Endothelial cell of umbilical vein (primary cell): ENCODE results near the gene KATNB1. TPM values are rescaled to one million over a fixed set of nuclear protein-coding genes. Genes with fewer than 3 reads are reported as not detected.

Experiments
- BruUV-seq: library from RNA; stranded (reverse); fragments of 400-500 nt; replicated peaks from 2 replicates; lab custom pipeline; 2021; lab: Mats Ljungman, UMichigan
- CTCF ChIA-PET: fragments of 300-600, 350-600 bp; sonication (Branson Sonifier 250); formaldehyde crosslinking; loops from one replicate; lab custom pipeline; 2021; ENCODE audit warnings: antibody characterized with exemption, inconsistent platforms; lab: Charles Lee
- POLR2A ChIA-PET: fragments of 300-600, 350-600 bp; sonication (Branson Sonifier 250); formaldehyde crosslinking; loops from one replicate; lab custom pipeline; 2021; ENCODE audit warnings: antibody characterized with exemption, inconsistent platforms; lab: Charles Lee
- DNase-seq: peaks from one replicate; pipeline ENCODE4 v3.0.0-alpha.2; 2011; ENCODE audit warnings: low read depth, low spot score
- FAIRE-seq: peaks from 2 replicates; lab custom pipeline; 2011; peaks lifted over from hg19 to GRCh38; lab: Jason Lieb, UNC
- H2AFZ ChIP-seq: 2 replicates; pipeline ENCODE4 v1.6.0; 2012; ENCODE audit warnings: low read depth, low read length, control low read depth, inconsistent platforms
- H3K27ac ChIP-seq: 2 replicates; pipeline ENCODE4 v1.5.1; 2011; ENCODE audit warnings: low read depth, mild to moderate bottlenecking, control low read depth, low read length, moderate library complexity; ENCODE audit not compliant: insufficient read depth
- H3K27me3 ChIP-seq, 2 experiments: 2 replicates each; pipeline versions ENCODE4 v1.6.0 to v1.6.1; 2011; ENCODE audit warnings: low read length in 2 of 2, mixed read lengths in 1 of 2; ENCODE audit not compliant: control insufficient read depth in 2 of 2, insufficient read depth in 2 of 2
- H3K36me3 ChIP-seq, 2 experiments: 2 replicates in 1 of 2; 3 replicates in 1 of 2; pipeline ENCODE4 v1.5.1; 2011; ENCODE audit warnings: low read length in 2 of 2, mild to moderate bottlenecking in 1 of 2, moderate library complexity in 1 of 2; ENCODE audit not compliant: control insufficient read depth in 2 of 2, insufficient read depth in 2 of 2; ENCODE audit errors: extremely low read depth in 1 of 2
- H3K4me1 ChIP-seq: 3 replicates; pipeline ENCODE4 v1.5.1; 2011; ENCODE audit warnings: mild to moderate bottlenecking, low read length; ENCODE audit not compliant: control insufficient read depth, insufficient read depth; ENCODE audit errors: extremely low read depth
- H3K4me2 ChIP-seq: 2 replicates; pipeline ENCODE4 v1.6.1; 2011; ENCODE audit warnings: low read length, control low read depth, mixed read lengths; ENCODE audit not compliant: insufficient read depth
- H3K4me3 ChIP-seq, 3 experiments: fragments of 200-600 bp in 1 of 3; sonication (generic), shearing (Covaris generic) in 1 of 3; replicated peaks in 1 of 3; 2 replicates each; pipeline ENCODE4 v1.5.1; 2011 to 2016; ENCODE audit warnings: control low read depth in 3 of 3, low read length in 3 of 3, mild to moderate bottlenecking in 2 of 3, inconsistent platforms in 1 of 3, low read depth in 1 of 3, moderate library complexity in 1 of 3; ENCODE audit not compliant: insufficient read depth in 1 of 3
- H3K79me2 ChIP-seq: 2 replicates; pipeline ENCODE4 v1.6.0; 2012; ENCODE audit warnings: low read length, inconsistent platforms; ENCODE audit not compliant: control insufficient read depth, insufficient read depth
- H3K9ac ChIP-seq: replicated peaks from 2 replicates; pipeline ENCODE3; 2011; ENCODE audit warnings: low read length, control low read depth; ENCODE audit not compliant: insufficient read depth; ENCODE audit errors: extremely low read depth
- H3K9me1 ChIP-seq: replicated peaks from 3 replicates; pipeline ENCODE4 v1.6.0; 2011; ENCODE audit warnings: mild to moderate bottlenecking, low read length; ENCODE audit not compliant: control insufficient read depth, insufficient read depth; ENCODE audit errors: extremely low read depth
- H3K9me3 ChIP-seq: replicated peaks from 2 replicates; pipeline ENCODE4 v1.5.1; 2012; ENCODE audit warnings: low read length, inconsistent platforms; ENCODE audit not compliant: control insufficient read depth, insufficient read depth
- H4K20me1 ChIP-seq: replicated peaks from 2 replicates; pipeline ENCODE3; 2011; ENCODE audit warnings: mild to moderate bottlenecking, low read length; ENCODE audit not compliant: control insufficient read depth, insufficient read depth; ENCODE audit errors: extremely low read depth
- MYC ChIP-seq: IDR thresholded peaks from one replicate; pipeline ENCODE4 v1.6.1; 2011; ENCODE audit warnings: mild to moderate bottlenecking, low read depth, low read length
- POLR2A ChIP-seq: IDR thresholded peaks from 2 replicates; pipeline ENCODE4 v1.6.1; 2012; ENCODE audit warnings: low read depth, mild to moderate bottlenecking, control low read depth, low read length
- POLR2AphosphoS5 ChIP-seq: IDR thresholded peaks from 2 replicates; pipeline ENCODE4 v1.6.1; 2012; ENCODE audit warnings: low read depth, mild to moderate bottlenecking, control low read depth, low read length, moderate library complexity; ENCODE audit not compliant: insufficient read depth
- dilution Hi-C: fragments of 300-500 bp; cut with MboI; formaldehyde crosslinking; loops from one replicate; pipeline ENCODE4 v1.15.0; 2019; ENCODE audit warnings: low sequenced_read_pairs; ENCODE audit not compliant: extremely low pct_ligation_motif_present
- intact Hi-C: fragments of 100-400 bp; cut with micrococcal nuclease; formaldehyde crosslinking; loops from one replicate; pipeline ENCODE4 v1.10.0; 2022
- polyA plus RNA-seq, 4 experiments: library from polyadenylated mRNA; depleted of rRNA in 3 of 4; stranded (reverse) in 3 of 4; unstranded in 1 of 4; fragments of >200 nt; gene quantifications; 2 replicates each; pipeline versions ENCODE4 v1.2.1 to v1.2.3, GENCODE V29; 2011 to 2012; ENCODE audit warnings: missing spikeins in 1 of 4
- total RNA-seq: library from RNA; stranded (reverse); gene quantifications from 2 replicates; pipeline ENCODE4 v1.2.3, GENCODE V29; 2021

Gene KATNB1
- total and polyA plus RNA-seq, 2 donors (not counting 3 experiments of a cell fraction or from before 2014, with no cell fraction given), result 25.9 to 35.9 TPM

GRCh38 chr16:57734925-57735754 lies 430 bp upstream of the KATNB1 start:
- CTCF ChIA-PET, result interaction anchor here (0.7 to 3.6 kb wide), 10 partner anchors 10 to 387 kb away, joined by 3 to 43 read pairs (median 5); no protein-coding TSS in a partner anchor
- H3K9me1 ChIP-seq, result no peaks in the 10 kb centered on the region
- peak overlapping the region; percentile 81 for H3K27ac ChIP-seq
- no peaks in the 10 kb centered on the region for H3K79me2 ChIP-seq
- H4K20me1 ChIP-seq, result no peaks in the 10 kb centered on the region
- TF ChIP-seq MYC (no peak), POLR2A (peak; percentile 58), POLR2AphosphoS5 (peak; percentile 48)
- peak overlapping the region; percentile 72 to 93 (median 74) for H3K4me3 ChIP-seq
- H3K27me3 ChIP-seq, result no peaks in the 10 kb centered on the region
- TSS peak; percentile 77 for BruUV-seq
- dilution Hi-C loops, result no loop called here
- H3K9me3 ChIP-seq, result no peaks in the 10 kb centered on the region
- H3K9ac ChIP-seq, result peak overlapping the region; percentile 75
- peaks cover 0 to 3% of the 10 kb centered on the region in 2 experiments for H3K36me3 ChIP-seq
- H2AFZ ChIP-seq, result peak overlapping the region; percentile 63
- H3K4me2 ChIP-seq, result peak overlapping the region; percentile 93
- POLR2A ChIA-PET, result interaction anchor here (0.6 to 1.2 kb wide), 3 partner anchors 107 to 1014 kb away, joined by 3 to 4 read pairs (median 3); partner anchors contain the start of gene ADGRG1
- H3K4me1 ChIP-seq, result peaks cover 19% of the 10 kb centered on the region
- DNase-seq (peak; percentile 100), FAIRE-seq (peak; percentile 100)
- intact Hi-C loops, result loop anchor here (1.0 to 10.0 kb wide), 5 partner anchors 22 to 390 kb away; partner anchors contain the start of gene CFAP20
